Lower leg skin (tissue), 4 donors: ENCODE data around the gene SEPTIN8. TPM values are rescaled to one million over a fixed set of nuclear protein-coding genes. Genes with fewer than 3 reads are reported as not detected.
A peak's percentile ranks its signal among the peaks of the same experiment; 100 is the strongest.

Experiments used
- DNase-seq, 2 donors: peaks; one replicate each; pipeline ENCODE4 v3.0.0-alpha.2; 2019; ENCODE audit warnings: low spot score in 2 of 2
- H3K4me3 ChIP-seq: fragments of 200-600 bp; sonication (generic); 2 replicates; pipeline ENCODE4 v1.5.1; 2017; ENCODE audit warnings: mild to moderate bottlenecking, low read depth; ENCODE audit not compliant: poor library complexity, severe bottlenecking
- CTCF ChIP-seq, 3 donors: fragments of 450-650 bp; IDR thresholded peaks; one replicate each; pipeline ENCODE4 v1.5.1; 2016; ENCODE audit warnings: antibody characterized with exemption in 3 of 3, mild to moderate bottlenecking in 3 of 3, moderate library complexity in 2 of 3
- POLR2A ChIP-seq, 2 donors: fragments of 450-650 bp; IDR thresholded peaks; one replicate each; pipeline ENCODE4 v1.6.1; 2016 to 2017; ENCODE audit warnings: antibody characterized with exemption in 2 of 2, mild to moderate bottlenecking in 1 of 2, moderate library complexity in 1 of 2
- WGBS, 2 donors: methylation state at CpG; one replicate each; pipeline ENCODE4 v1.1.5; 2018; 5-methylcytosine and 5-hydroxymethylcytosine counted together
- intact Hi-C: fragments of 100-400 bp; cut with DNase I; formaldehyde crosslinking; loops from one replicate; pipeline ENCODE4 v1.15.0; 2023; ENCODE audit warnings: low total_unique reads
- total RNA-seq, 4 donors: library from RNA; depleted of rRNA; stranded (reverse); fragments of >200 nt; gene quantifications; one replicate each; pipeline ENCODE4 v1.1.0, GENCODE V29; 2016

The SEPTIN8 gene
- total RNA-seq, 4 donors from 2014 or later = 70.0 to 99.6 (median 87.8) TPM

GRCh38 chr5:132764671-132765238 is 12.3 kb downstream of the SEPTIN8 start:
- peak in 1 of 2 donors; percentile 29 for DNase-seq
- H3K4me3 ChIP-seq = no peak overlapping the region
- TF ChIP-seq POLR2A (IDR thresholded peaks at IDR 0.05) = no peak
- no peak for TF ChIP-seq CTCF (IDR thresholded peaks at IDR 0.05)
- WGBS, 2 donors = 95 to 97% methylated on average over 6 to 7 of the region's 7 CpGs
- intact Hi-C loops = no loop called here

GRCh38 chr5:132764051-132764450 is 13.0 kb downstream of the SEPTIN8 start:
- no peak overlapping the region for H3K4me3 ChIP-seq
- DNase-seq = peak in 1 of 2 donors; percentile 76
- intact Hi-C loops = no loop called here
- TF ChIP-seq POLR2A (IDR thresholded peaks at IDR 0.05) (no peak), CTCF (IDR thresholded peaks at IDR 0.05) (no peak)
- 95 to 97% methylated on average over 10 of the region's 10 CpGs for WGBS, 2 donors

GRCh38 chr5:132763181-132764036 is 13.6 kb downstream of the SEPTIN8 start:
- intact Hi-C loops = no loop called here
- TF ChIP-seq CTCF (IDR thresholded peaks at IDR 0.05) (no peak), POLR2A (IDR thresholded peaks at IDR 0.05) (no peak)

GRCh38 chr5:132762246-132763000 is 14.6 kb downstream of the SEPTIN8 start:
- intact Hi-C loops = no loop called here
- WGBS, 2 donors = 89 to 94% methylated on average over 11 of the region's 11 CpGs
- peak in 1 of 2 donors; percentile 79 for DNase-seq

More at GRCh38 chr5:132763181-132764036, 13.6 kb downstream of the SEPTIN8 start:
- peak in 1 of 2 donors; percentile 74 for DNase-seq
- H3K4me3 ChIP-seq = no peak overlapping the region
- 90 to 95% methylated on average over 17 of the region's 17 CpGs for WGBS, 2 donors

More at GRCh38 chr5:132762246-132763000, 14.6 kb downstream of the SEPTIN8 start:
- no peak for TF ChIP-seq CTCF (IDR thresholded peaks at IDR 0.05)
- TF ChIP-seq POLR2A (IDR thresholded peaks at IDR 0.05) = no peak
- H3K4me3 ChIP-seq = no peak overlapping the region
